Stimulated activated CD8-positive, alpha-beta memory T cell treated with anti-CD3 and anti-CD28 coated beads, Interleukin-4, amount 100 ng/mL, for 48 hours (primary cell): Measurements from ENCODE around the gene PTPN22.

Source experiments
- DNase-seq: peaks from one replicate; pipeline ENCODE4 v3.0.0-alpha.2; 2020

Gene PTPN22

DNA sequence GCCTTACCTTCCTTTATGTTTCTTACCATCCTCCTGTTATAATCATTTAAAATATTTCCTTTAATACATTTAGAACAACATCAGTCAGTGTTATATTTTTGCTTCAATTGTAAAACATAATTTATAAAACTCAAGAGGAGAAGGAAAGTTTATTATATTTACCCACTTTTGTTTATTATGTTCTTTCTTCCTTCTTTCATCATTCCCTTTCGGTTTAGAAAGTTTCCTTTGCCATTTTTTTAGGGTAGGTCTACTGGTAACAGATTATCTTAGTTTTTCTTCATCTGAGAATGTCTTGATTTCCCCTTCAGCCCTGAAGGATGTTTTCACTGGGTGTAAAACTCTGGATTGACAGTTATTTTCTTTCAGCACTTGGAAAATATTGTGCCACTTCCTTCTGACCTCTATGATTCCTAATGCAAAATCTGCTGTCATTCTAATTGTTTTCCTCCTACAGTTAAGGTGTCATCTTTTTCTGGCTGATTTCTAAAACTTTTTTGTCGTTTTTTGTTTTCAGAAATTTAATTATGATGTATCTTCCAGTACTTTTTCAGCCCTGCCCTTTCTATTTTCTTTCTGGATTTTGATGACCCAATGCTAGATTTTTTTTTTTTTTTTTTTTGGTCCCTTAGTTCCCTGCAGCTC, 25.0 kb downstream of the PTPN22 start:
- no peak for DNase-seq

DNA sequence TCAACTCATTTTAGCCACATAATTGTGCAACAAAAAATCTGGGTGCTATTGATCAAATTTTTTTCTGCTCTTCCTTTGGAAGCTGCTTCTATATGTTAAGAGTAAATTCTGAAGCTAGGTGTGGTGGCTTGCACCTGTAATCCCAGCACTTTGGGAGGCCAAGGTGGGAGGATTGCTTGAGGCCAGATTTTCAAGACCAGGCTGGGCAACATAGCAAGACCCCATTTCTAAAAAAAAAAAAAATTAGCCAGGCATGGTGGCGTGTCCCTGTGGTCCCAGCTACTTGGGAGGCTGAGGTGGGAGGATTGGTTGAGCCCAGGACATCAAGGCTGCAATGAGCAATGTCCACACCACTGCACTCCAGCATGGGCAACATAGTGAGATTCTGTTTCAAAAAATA, 35.0 kb downstream of the PTPN22 start:
- no peak for DNase-seq

DNA sequence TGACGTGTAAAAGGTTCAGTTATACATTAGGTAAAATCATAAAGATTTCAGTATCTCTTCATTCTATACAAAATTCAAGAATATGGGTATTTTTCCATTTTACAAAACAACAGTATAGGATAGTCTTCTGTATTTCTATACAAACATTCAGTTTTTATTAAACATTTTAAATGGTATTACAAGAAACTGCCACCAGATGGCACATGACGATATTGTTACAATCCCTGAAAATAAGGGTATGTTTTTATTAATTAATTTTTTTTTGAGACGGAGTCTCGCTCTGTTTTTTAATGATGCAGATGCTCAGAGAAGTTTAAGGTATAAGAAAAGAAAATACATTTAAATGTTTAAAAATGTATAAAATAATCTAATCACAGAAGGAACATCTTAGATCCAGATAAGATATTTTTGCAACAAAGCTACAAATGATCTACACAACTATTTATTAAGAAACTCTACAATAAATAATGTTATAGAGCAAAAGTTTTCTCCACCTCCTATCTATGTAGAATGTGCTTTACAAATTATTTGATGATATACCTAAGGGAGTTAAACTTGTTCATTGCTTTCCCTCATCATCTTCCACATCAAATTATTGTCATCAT, 35.7 kb downstream of the PTPN22 start:
- no peak for DNase-seq

DNA sequence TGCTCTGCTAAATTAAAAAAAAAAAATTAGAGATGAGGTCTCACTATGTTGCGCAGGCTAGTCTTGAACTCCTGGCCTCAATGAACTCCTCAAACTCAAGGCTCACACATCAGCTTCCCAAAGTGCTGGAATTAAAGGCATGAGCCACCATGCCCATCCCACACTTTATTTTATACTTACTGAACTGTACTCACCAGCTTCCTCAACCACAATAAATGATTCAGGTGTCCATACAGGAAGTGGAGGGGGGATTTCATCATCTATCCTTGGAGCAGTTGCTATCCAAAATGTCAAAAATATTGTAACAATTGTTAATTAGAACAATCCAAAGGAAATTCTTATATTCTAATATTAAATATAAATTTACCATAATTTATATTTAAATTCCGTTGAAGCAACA, 36.8 kb downstream of the PTPN22 start:
- DNase-seq: no peak

DNA sequence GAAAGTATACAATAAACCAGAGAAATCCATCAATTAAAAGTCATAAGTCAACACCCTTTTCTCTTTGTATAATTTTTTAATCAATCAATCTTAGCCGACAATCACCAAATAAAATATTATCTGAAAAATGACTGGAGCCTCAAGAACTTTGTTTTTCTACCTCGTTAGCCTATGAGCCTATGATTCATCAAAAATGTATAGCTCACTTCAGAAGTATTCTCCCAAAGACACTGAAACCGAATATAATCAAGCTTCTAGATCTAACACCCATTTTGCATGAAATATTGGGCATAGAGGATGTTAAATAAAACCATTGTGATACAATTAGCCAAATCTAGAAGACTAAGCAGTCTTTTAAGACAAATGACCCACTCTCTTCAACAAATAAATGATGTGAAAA, 41.5 kb downstream of the PTPN22 start:
- DNase-seq: no peak

DNA sequence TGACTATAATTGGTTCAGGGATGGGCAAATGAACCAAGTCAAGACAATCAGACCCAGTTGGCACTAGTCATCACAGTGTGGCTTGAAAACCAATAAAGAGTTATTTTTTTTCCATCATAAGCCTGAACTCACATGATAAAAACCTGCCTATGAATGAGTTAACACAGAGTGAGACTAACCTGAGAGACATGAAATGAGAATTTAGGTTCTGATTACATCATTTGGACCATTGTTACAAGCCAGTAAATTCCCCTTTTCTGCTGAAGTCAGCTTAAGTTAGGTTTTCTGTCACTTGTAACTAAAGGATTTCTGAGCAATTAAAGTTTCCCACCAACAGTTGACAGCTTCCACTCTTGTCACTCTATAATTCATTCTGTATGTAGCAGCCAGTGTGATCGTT, 49.6 kb downstream of the PTPN22 start:
- DNase-seq: no peak

DNA sequence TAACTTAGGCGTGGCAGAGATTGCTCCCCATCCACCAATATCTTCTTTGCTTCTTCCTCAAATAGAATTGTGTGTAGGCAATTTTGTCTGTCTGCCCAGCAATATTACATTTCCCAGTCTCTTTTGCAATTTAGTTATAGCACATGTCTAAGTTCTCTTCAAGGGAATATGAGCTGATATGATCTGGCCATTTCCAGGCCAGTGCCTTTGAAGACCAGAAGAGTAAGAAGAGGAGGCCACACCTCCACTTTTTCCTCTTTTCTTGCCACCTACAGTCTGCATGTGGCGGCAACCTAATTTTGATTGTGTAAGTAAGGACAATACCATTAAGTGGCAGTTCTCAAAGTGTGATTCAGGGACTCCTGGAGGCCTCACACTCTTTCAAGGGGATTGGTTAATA, 52.9 kb downstream of the PTPN22 start:
- DNase-seq: no peak

DNA sequence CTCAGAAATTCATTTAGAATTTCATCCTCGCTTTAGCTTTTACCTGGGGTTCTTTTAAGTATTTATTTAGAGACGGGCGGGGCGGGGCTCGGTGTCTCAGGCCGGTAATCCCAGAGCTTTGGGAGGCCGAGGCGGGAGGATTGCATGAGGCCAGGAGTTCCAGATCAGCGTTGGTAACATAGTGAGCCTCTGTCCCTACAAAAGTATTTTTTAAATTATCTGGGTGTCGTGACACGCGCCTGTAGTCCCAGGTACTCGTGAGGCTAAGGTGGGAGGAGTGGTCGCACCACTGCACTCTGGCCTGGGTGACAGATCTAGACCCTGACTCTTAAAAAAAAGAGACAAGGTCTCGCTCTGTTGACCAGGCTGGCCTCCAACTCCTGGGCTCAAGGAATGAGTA, 58.3 kb downstream of the PTPN22 start:
- DNase-seq: no peak

DNA sequence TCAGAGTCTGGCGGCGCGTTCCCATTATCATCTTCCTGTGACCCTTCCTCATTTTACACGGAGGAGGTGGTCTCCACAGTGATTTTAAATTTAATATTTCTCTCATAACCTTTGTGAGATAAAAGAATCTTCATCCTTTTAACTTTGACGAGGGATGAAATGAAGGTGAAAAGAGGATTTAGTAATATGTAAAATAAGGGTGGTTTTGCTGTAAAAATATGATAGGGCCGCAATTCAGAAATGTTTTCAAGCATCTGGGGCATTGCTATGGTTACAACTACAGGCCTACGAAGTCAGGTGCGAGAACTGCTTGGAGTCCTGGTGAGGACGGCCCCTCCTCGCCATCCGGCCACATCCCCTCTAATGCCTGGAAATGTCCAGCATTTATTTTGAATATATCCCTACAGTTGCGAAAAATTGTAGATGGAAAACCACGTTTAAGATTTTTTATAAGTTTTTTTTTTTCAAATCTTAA, 58.8 kb downstream of the PTPN22 start:
- DNase-seq: peak; percentile 46

DNA sequence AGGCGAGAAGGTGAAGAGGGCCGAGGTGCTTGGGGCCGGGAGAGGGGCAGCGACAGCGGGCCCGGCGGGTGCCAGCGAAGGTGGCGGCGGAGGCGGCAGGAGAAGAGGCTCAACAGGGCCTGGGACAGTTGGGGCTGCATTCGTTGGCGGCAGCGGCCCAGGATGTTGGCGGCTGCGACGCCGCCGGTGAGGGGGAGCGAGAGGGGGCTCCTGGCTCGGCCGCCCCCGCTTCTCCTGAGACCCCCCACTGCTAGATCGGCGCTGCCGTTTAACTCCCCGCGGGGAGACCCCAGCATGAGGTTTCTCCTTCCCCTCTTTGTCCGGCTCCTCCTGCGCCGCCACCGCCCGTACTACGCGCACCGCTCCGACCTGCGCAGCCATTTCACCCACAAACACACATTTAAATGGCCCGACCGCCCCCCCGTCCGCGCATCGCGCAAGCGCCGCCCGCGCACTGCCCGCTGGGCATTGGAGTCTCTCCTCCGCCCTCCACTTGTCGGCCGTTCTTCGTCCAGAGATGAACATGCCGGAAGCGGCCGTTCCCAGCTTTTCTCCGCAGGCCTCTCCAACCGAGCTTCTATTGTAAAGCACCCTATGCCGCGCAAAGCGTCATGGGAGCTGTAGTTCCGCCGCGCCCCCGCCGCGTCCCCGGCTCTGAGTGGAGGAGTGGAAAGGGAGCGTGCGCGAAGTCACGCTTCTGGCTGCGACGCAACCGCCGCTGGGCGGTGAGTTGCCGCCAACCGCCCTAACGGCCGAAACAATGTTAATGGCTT, 59.4 kb downstream of the PTPN22 start, which contains the start of gene RSBN1:
TSS of gene RSBN1 (minus strand) at position 589 of the 773 bp plus-strand sequence. CDS start at position 525, 64 bp downstream.
- peak; percentile 98 for DNase-seq

DNA sequence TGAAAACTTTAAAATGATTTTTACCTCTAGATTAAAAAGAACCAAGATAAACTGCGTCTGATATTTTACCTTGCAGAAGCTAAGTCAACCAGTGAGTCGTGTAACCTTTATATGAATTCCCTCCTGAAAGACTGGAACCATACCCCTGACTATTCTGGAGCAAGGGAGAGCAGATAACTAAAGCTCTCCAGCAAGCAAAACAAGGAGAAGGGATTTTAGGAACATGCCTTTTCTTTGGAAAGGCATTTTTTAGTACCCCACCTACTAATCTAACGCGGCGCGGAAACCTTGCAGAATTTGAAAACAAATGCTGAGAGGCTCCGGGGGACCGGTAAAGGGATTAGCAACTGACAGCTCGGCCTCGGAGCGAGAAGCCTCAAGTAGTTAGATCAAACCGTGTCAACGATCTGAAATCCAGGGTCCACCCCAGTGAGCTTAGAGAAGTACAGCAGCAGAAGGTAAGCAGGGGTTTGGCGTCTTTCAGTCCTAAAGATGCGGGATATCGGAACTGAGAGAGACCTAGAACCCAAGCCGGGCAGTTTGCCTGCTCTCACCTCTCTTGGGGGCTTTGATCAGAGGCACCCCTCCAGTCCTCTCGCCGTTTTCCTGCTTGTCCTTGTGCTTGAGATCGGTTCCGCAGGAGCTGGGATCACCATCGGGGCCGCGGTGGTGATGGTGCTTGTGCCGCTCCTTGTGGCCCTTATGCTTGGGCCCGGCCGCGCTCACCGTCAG, 60.2 kb downstream of the PTPN22 start:
- peak; percentile 50 for DNase-seq

DNA sequence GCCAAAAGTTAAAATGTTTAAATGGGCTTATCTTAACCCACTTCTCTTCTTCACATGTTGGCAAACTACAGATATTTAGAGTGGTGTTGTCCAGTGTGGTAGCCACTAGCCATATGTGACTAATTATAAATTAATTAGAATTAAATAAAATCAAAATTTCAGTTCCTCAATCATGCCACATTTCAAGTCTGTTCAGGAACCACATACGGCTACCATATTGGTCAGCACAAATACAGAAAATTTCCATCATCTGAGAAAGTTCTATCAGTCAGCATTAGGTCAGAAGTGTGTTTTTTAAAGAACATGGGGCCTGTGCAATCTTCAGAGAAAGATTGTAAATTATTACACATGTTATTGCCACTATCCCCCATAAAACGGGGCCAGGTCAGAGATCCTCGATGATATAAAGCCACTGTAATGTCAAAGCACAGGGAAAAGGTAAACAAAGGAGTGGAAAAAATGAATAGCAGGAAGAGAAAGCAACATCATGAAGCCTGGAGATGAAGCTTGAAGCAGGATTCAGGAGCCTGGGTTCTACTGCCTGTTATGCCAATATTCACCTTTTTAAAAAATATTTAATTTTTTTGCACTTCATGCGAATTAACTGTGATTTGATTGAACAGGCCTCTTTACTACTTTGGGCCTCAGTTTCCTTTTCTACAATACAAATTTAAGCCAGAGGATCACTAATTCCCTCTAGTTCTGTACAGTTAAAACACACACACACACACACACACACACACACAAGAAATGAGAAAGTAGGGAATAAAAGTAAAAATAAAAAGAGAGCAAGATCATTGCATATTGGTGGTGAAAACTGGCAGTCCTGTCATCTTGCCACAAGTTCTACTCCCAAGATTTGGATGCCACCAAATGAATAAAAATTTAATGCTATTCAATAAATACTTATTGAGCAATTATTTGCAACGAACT, 61.6 kb downstream of the PTPN22 start:
- no peak for DNase-seq

DNA sequence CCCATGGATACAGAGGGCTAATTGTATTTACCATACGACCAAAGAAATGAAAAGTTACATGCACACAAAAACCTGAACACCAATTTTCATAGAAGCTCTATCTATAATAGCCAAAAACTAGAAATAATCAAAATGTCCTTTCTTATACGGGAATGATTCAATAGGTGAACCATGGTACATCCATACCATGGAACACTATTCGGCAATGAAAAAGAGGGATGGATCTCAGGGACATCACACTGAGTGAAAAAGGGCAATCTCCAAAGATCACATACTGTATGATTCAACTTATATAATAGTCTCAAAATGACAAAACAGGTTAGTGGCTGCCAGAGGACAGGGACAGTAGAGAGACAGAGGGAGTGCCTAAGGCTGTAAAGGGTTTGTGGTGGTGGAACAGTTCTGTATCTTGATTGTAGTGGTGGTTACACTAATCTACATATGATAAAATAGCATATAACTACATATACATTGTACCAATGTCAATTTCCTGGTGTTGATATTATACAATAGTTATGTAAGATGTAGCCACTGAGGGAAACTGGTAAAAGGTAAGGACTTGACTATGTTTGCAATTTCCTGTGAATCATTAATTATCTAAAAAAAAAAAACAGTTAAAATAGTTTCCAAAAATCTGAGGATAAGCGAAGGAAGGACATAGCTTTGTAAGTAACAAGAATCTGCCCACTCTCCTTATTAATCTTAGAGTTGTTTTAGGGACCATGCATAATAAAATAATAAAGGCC, 62.9 kb downstream of the PTPN22 start:
- DNase-seq: no peak

DNA sequence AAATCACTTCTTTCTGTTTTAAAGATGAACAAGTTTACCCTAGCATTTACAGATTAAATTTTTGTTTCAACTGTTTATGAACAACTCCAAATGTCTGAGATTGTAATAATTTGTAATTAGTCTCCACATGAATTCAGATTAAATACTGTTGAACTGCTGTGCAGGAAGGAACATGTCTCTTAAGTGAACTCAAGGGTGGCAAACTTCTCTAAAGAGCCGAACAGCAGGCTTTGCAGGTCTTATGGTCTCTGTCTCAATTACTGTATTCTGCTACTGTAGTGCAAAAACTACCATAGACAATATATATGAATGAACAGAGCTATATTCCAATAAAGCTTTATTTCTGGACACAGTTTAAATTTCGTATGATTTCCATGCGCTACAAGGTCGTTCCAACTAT, 65.9 kb downstream of the PTPN22 start:
- DNase-seq: no peak

DNA sequence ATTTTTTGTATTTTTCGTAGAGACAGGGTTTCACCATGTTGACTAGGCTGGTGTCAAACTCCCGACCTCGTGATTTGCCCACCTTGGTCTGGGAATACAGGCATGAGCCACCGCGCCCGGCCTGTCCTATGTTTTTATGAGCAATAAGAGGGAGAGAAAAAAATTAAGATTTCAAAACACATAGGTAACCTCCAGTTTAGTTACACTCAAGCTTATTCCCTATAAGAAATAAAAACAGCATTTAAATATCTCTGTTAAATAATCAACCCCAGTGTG, 66.3 kb downstream of the PTPN22 start:
- DNase-seq: no peak

DNA sequence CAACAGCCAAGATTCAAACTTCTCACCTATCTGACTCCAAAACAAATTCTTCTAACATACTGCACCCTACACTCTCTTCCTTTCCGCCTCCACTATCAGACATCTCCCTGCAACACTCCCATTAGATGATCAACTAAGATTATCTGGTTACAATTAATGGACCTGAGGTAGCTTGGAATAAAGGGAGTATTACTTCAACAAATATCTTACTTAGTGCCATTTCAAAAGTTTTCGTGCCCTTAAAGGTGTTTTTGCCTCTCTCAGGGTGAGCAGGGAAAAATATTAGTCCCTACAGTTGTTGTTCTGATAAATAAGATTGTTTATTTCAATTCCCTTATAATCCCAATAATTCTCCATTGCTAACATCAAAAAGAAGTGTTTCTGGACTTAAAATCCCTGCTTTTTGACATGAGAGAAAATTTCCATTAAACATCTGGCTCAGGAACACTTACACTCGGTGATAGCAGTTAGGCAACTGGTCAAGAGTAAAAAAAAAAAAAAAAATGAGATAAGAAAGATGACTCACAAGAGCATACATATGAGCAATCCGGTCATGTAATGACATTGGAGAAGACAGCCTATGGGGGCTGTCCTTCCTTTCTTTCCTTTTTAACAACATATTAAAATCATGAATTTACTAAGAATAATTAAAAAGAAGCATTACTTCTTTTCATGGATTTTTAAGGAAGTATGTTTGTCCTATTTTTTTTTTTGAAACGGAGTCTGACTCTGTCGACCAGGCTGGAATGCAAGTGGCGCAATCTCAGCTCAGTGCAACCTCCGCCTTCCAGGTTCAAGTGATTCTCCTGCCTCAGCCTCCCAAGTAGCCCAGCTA, 66.9 kb downstream of the PTPN22 start:
- no peak for DNase-seq

DNA sequence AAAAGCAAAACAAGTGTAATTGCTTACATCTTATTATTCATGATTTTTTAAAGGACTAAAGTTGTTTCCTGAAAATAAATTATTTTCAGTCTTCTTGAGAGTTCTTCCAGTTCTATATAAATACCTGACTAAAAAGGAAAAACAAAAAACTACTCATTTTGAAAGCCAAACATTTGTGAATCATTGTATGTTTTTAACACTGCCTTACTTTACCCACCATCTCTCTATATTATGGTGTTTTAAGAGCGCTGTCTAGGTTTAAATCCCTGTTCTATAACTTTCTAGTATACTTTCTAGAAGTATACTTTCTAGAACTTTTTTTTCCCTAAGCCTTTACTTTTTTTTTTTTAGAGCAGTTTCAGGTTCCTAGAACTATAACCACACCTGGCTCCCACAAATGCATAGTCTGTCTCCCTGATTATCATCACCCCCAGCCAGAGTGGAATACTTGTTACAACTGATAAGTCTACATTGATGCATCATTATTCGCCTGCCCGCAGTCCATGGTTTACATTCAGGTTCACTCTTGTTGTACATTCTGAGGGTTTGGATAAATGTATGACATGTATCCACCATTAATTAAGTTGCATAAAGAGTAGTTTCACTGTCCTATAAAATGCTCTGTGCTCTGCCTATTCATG, 69.0 kb downstream of the PTPN22 start:
- DNase-seq: no peak

DNA sequence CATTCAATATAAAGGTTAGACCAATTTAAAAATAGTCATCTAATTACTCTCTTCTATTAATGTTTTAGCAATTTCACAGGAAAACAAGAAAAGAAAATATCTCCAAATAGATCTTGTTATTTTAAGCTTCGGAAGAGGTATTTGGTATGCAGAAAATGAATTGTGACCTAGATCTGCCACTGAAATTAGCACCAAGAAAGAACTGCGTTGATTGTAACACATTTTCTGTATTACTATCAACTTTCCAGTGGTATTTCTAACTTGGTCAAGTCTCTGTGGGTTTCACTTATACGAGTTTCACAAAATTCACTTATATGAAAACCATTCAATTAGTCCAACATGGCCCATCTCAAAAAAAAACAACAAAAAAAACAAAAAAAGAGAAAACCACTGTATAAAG, 71.0 kb downstream of the PTPN22 start:
- DNase-seq: no peak

DNA sequence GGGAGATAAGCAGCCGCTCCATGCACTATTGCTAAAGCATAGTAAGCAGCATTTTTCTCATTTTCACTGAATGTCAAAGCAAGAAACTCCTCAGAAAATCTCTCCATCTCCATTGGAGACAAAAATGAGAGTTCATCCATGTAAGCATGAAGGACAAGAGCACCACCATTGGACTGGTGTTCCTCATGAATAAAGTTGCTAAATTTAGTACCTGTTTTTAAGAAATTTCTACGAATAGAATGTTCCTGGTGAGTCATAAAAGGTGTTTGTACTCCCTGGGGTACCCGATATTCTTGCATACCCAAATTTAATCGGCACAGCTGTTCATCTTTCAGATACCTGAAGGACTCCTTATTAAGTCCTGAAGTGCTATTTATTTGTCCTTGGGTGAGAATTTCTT, 74.0 kb downstream of the PTPN22 start:
- DNase-seq: no peak
